ENCODE measurements around the gene LRRC4B.
"Not testable (repeated sequence)": the region's sequence is repeated elsewhere in the genome, so short reads cannot be mapped to it uniquely, and the experiment has no call there.

LRRC4B gene, protein sequence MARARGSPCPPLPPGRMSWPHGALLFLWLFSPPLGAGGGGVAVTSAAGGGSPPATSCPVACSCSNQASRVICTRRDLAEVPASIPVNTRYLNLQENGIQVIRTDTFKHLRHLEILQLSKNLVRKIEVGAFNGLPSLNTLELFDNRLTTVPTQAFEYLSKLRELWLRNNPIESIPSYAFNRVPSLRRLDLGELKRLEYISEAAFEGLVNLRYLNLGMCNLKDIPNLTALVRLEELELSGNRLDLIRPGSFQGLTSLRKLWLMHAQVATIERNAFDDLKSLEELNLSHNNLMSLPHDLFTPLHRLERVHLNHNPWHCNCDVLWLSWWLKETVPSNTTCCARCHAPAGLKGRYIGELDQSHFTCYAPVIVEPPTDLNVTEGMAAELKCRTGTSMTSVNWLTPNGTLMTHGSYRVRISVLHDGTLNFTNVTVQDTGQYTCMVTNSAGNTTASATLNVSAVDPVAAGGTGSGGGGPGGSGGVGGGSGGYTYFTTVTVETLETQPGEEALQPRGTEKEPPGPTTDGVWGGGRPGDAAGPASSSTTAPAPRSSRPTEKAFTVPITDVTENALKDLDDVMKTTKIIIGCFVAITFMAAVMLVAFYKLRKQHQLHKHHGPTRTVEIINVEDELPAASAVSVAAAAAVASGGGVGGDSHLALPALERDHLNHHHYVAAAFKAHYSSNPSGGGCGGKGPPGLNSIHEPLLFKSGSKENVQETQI

DNA sequence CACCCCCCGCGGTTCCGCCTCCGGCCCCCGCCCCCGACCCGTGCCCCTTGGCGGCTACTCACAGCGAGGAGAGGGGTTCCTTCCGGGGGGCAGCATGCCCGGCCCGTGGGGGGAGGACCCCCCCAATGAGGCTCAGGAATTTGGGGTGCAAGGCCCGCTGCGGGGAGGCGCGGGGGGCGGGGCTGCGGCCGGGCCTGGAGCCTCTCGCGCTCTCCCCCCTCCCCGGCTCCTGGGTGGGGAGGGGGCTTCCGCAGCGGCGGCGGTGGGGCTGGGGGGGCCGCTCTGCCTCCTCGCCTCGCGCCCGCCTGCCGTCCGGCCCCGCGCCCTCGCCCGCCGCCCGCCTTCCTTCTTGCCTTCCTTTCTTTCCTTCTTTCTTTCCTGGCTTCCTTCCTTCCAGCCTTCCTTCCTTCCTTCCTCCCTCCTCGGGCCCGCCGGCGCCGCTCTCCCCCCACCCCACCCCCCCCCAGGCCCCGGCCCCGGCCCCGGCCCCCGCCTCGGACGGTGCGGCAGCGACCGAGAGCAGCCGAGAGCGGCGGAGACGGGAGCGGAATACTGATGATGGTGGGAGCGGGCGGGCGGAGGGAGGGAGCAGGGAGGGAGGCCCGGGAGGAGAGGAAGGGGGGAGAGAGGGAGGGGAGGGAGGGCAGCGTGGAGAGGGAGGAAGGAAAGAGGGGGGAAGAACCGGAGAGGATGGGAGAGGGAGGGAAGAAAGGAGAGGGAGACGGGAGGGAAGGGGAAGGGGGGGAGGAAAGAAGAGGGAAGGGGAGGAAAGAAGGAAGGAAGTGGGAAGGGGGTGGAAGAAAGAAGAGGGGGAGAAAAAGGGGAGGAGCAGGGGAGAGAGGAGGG lies at the start of gene LRRC4B:
Gene LRRC4B (minus strand): TSS at position 554 of the 846 bp plus-strand sequence. CDS start 19,597 bp downstream, outside the sequence.
- DNase-seq = no peak

DNA sequence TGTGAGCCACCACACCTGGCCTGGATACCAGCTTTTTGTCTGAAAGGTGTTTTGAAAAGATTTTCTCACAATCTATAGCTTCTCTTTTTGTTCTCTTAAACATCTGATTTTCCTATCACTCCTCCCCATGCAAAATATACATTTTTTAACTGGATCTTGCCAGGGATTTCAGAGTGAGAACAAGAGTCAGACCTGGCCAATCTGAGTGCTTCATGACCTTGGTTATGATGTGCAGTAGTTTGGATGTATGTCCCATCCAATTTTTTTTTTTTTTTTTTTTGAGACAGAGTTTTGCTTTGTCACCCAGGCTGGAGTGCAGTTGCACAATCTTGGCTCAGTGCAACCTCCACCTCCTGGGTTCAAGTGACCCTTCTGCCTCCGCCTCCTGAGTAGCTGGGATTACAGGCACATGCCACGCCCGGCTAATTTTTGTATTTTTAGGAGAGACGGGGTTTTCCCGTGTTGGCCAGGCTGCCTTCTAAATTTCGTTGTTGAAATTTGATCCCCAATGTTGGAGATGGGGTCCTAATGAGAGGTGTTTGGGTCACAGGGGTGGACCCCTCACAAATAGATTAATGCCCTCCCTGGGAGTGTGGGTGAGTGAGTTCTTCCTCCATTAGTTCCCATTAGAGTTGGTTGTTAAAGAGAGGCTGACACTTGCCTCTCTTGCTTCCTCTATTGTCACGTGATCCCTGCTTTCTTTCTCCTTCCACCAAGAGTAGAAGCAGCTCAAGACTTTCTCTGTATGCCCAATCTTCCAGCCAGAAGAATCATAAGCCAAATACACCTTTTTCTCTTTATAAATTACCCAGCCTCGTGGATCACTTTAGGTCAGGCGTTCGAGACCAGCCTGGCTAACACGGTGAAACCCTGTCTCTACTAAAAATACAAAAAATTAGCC lies 44.5 kb upstream of the LRRC4B start:
- DNase-seq = not testable (repeated sequence)

DNA sequence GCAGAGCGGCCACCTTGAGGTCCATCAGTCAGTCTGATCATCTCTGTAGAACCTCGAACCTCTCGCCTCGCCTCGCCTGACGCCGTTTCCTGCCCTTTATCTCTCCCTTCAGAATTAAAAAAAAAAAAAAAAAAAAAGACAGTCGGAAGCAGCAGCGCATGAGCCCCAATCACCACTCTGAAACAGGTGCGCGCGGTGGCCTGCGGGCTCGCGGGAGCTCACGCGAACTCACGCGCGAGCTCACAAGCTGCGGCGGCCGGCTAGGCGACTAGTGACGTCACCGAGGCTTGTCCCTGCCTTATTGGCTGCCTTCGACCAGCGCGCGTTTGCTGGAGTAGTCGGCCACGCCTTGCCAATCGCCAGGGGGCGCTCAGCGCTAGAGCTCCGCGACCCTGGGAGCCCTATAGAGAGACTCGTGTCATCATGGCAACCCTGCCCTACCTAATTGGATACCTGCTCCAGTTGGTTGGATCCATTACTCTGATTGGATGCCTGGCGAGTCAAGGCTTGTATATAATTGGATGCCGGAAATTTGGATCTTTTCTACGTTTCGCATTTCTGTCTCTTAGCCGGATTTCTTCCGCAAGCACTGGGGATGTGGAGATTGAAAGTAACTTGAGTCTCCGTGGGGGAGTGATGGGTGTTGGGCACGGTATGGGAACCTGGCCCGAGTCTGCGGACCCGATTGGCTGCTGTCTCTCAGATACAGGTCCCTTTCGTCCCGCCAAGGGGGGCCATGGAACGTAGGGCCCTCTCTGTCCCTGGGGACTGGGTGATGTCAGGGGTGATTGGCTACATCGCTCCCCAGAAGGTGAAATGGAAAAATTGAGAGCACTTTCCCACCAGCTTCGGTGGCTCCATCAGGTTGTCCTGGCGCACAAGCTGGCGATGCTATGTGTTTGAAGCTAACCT lies 39.9 kb upstream of the LRRC4B start:
- DNase-seq = no peak

DNA sequence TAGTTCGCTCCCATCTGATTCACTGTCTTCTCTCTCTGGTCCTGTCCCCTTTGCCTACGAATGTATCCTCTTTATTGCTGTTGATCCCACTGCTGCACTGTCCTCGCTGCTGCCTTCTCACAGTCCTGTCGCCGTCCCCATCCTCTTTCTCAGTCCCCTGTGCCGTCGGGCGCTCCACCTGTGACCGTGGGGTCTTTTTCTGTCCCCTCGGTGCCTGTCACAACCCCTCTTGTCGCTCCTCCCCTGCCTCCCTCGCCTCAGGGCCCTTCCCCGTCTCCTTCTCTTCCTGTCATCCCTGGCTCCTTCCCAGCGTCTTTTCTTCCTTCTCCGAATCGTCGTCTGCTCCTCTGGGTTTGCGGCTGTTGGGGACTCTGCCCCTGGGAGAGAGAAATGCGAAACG lies 39.2 kb upstream of the LRRC4B start:
- DNase-seq = no peak

DNA sequence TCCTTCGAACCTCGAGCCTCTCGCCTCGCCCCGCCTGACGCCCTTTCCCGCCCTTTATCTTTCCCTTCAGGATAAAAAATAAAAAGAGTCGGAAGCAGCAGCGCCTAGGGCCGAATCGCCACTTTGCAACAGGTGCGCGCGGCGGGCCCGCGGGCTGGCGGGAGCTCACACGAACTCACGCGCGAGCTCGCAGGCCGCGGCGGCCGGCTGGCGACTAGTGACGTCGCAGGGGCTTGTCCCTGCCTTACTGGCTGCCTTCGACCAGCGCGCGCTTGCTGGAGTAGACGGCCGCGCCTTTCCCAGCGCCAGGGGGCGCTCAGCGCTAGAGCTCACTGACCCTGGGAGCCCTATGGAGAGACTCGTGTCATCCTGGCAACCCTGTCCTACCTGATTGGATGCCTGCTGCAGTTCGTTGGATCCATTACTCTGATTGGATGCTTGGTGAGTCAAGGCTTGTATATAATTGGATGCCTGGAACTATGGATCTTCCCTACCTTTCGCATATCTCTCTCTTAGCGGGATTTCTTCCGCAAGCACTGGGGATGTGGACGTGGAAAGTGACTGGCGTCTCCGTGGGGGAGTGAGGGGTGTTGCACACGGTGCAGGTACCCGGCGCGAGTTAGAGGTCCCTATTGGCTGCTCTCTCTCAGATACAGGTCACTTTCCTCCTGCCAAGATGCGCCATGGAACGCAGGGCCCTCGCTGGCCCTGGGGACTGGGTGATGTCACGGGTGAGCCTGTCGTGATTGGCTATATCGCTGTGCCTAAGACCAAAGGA lies 38.0 kb upstream of the LRRC4B start:
- DNase-seq = not testable (repeated sequence)

DNA sequence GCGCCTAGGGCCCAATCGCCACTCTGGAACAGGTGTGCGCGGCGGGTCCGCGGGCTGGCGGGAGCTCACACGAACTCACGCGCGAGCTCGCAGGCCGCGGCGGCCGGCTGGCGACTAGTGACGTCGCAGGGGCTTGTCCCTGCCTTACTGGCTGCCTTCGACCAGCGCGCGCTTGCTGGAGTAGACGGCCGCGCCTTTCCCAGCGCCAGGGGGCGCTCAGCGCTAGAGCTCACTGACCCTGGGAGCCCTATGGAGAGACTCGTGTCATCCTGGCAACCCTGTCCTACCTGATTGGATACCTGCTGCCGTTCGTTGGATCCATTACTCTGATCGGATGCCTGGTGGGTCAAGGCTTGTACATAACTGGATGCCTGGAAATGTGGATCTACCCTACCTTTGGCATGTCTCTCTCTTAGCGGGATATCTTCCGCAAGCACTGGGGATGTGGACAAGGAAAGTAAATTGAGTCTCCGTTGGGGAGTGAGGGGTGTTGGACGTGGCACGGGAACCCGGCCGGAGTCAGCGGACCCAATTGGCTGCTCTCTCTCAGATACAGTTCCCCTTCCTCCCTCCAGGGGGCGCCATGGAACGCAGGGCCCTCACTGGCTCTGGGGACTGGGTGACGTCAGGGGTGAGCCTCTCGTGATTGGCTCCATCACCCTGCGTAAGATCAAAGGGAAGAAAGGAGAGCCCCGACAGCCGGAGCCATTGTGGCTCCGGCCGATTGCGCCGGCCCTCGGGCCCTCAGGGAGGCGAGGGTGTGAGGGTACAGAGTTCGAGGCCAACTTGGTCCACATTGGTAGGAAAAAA lies 36.2 kb upstream of the LRRC4B start:
- not testable (repeated sequence) for DNase-seq

DNA sequence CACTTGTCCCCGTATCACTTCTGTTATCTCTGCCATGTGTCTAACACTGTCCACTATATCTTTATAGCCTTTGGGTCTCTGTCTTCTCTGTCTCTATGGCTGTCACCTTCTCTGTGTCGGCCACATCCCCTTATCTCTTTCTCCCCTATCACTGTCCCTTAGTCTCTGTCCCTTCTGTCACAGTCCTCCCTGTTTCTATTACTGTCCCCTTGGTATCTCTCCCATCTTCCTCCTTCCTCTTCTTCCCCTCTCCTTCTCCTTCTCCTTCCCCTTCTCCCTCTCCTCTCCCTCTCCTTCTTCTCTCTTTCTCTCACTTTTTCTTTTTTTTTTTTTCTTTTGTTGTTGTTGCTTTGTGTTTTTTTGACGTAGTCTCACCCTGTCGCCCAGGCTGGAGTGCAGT lies 34.7 kb upstream of the LRRC4B start:
- no peak for DNase-seq

DNA sequence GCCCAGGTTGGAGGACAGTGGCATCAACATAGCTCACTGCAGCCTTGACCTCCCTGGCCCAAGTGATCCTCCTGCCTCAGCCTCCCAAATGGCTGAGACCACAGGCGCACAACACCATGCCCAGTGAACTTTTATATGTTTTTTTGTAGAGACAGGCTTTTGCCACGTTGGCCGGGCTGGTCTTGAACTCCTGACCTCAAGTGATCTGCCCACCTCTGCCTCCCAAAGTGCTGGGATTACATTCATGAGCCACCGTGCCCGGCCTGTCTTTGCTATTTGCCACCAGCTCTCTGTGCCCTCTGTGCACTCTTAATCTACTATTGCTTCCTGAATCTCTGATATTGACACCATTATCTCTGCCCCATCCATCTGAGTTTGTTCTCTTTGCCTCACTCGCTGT lies 34.3 kb upstream of the LRRC4B start:
- DNase-seq = no peak

DNA sequence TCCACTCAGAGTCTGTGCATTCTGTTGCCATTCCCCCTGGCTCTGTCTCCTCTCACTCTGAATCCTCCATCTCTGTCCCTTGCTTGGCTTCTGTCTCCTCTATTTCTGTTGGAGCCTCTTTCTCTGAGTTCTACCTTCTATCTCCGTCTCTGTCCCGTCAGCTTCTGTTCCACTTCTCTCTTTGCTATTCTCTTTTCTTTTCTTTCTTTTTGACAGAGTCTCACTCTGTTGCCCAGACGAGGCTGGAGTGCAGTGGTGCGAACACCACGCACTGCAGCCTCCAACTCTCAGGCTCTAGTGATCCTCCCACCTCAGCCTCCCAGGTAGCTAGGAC lies 33.8 kb upstream of the LRRC4B start:
- no peak for DNase-seq

DNA sequence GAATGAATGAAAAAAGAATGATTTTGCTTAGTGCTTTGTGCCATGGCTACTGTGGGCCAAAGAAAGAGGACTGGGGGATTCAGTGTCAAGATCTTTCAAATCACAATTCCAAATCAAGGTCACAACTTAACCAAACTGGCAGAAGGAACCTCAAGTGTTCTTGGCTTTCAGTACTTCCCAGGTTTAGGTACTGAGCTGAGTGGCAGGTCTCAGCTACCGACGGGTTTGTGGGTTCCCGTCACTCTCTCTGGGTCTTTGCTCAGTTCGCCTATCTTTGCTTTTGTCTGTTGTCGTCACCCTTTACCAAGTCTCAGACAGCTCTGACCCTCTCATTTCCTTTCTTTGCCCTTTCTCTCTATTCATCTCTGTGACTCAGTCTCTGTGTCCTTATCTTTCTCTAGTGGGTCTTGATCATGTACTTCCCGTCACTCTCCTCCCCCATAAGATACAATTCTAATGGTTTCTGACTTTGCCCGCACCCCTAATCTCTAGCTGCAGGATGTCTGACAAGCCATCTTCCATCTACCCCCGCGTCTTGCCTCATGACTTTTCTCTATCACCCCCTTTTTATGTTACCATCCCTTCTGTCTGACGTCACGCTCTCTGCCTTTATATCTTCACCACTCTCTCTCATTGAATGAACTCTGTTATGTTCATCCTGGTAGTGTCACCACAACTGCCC lies 33.3 kb upstream of the LRRC4B start:
- DNase-seq = no peak

DNA sequence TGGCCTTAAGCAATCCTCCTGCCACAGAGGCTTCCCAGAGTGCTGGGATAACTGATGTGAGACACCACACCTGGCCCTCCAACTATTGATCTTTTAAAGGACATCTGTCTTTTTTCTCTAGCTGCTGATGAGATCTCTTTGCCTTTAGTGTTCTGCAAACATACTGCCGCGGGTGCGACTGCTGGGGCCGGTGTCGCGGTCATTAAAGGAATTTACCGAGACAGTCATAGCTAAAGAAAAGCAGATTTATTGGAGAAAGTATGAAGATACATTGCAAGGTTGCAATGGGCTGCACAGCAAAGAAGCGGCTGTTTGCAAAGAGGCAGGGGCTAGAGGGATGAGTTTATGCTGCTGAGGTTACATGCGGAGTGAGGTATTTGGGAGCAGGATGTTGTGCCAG lies 31.2 kb upstream of the LRRC4B start:
- DNase-seq = no peak

DNA sequence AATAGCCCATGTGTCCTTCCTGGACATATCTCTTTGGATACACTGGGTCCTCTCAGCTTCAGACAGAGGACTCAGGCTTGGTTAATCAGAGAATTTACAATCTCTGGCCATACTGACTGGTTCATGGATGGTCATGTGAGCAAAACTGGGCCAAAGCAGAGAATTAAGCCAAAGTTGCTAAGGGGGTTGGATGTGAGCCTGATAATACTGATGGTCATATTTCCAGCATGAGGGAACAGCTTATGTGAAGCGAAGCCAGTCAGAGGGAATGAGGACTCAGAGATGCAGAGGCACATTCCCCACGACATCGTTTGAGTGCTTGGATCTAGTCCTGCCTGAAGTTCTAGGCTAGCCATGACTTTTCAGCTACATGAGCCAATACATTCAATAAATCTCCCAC lies 22.0 kb upstream of the LRRC4B start:
- DNase-seq = no peak

DNA sequence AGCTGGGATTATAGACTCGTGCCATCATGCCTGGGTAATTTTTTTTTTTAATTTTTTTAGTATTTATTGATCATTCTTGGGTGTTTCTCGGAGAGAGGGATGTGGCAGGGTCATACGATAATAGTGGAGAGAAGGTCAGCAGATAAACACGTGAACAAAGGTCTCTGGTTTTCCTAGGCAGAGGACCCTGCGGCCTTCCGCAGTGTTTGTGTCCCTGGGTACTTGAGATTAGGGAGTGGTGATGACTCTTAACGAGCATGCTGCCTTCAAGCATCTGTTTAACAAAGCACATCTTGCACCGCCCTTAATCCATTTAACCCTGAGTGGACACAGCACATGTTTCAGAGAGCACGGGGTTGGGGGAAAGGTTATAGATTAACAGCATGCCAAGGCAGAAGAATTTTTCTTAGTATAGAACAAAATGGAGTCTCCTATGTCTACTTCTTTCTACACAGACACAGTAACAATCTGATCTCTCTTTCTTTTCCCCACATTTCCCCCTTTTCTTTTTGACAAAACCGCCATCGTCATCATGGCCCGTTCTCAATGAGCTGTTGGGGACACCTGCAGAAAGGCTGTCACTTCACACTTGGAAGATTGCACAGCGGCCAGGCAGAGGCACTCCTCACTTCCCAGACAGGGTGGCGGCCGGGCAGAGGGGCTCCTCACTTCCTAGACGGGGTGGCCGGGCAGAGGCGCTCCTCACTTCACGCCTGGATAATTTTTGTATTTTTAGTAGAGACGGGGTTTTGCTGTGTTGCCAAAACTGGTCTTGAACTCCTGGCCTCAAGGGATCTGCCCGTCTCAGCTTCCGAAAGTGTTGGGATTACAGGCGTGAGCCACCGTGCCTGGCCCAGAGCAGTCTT lies 13.8 kb upstream of the LRRC4B start:
- DNase-seq = not testable (repeated sequence)

DNA sequence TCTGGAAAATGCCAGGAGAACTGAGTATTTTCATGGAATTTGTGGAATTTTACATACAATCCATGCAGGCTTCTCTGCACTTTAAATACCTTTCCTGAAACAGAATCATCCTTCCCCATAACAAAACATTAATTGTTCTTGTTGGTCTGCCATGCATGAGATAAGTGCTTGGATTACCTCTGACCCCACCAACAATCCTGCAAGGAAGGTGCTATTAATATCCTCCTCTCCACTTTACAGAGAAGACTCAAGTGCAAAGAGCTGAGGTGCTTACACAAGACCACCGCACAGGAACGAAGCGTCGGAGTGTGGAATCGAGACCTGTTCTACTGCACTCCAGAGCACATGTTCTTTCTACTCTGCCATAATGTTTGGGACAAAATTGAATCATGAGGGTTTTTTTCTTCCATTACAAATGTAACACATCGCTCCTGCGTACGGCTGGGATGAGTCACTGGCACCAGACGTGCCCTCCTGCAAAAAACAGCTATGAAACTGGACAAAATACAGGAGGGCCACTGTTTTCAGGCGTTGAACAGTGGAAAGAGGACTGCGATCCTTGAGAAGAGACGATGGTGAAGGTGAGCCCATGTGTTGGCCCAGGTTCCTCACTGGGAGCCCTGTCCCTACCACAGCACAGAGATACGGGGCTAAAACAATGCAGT lies 12.9 kb upstream of the LRRC4B start:
- no peak for DNase-seq

DNA sequence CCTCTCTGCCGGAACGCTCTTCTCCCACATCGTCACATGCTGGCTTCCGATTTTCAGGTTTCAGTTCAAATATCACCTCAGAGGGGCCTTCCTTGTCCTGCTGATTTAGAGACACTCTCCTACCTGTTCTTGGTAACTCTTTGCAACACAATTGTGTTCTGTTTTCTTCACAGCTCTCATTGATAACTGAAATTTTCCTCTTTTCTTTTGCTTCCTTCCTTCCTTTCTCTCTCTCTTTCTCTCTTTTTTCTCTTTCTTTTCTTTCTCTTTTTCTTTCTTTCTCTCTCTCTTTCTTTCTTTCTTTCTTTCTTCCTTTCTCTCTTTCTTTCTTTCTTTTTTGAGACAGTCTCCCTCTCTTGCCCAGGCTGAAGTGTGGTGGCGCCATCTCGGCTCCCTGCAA lies 12.0 kb upstream of the LRRC4B start:
- no peak for DNase-seq

DNA sequence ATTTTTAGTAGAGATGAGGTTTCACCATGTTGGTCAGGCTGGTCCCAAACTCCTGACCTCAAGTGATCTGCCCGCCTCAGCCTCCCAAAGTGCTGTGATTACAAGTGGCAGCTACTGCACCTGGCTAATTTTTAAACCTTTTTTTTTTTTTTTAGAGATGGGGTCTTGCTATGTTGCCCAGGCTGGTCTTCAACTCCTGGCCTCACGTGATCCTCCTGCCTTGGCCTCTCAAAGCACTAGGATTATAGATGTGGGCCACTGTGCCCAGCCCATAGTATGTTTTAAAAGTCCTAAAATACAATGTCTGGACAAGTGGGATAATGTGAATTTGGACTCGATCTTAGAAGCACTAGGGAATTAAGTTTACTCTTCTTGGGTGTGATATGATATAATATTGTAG lies 8.5 kb upstream of the LRRC4B start:
- DNase-seq = not testable (repeated sequence)

DNA sequence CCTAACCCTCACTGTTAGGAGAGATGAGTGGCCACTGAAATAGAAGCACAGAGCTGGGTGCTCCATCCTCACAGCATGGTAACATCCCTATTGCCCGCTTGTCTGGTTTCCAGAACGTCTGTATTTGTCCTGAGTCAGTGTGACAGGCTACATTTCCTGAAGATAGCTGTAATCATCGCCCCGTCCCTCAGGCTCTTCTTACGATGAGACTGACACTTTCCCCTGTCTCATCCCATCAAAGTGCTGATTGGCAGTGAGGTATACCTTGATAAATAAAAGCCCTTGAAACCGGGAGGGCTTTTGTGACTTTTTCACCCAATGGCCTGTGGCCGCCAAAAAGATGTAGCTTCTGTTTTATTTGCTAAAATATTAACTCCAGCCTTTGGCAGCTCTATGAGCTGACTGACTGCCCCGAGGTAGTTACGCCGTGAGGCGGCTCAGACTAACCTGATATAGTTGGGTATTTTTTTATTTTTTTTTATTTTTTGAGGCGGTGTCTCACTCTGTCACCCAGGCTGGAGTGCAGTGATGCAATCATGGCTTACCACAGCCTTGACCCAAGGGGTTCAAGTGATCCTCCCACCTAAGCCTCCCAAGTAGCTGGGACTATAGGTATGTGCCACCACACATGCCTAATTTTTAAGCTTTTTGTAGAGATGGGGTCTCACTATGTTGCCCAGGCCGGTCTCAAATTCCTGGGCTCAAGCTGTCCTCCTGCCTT lies 5.7 kb upstream of the LRRC4B start:
- DNase-seq = no peak
